Sigmoid colon (tissue), 7 donors: ENCODE data around the gene MAFF. TPM values are rescaled to one million over a fixed set of nuclear protein-coding genes. Genes with fewer than 3 reads are reported as not detected.

Source experiments
- DNase-seq: peaks from one replicate; pipeline ENCODE4 v3.0.0-alpha.2; 2019
- H3K27ac ChIP-seq, 4 donors: fragments of 200-600 bp; sonication (generic); one replicate each; pipeline ENCODE4 v1.5.1; 2016 to 2019; ENCODE audit warnings: mild to moderate bottlenecking in 1 of 4
- H3K27me3 ChIP-seq, 3 donors: fragments of 200-600 bp; sonication (generic); one replicate each; pipeline ENCODE4 v1.5.1; 2019; ENCODE audit warnings: mild to moderate bottlenecking in 1 of 3
- H3K36me3 ChIP-seq, 4 donors: fragments of 200-600 bp; sonication (generic); one replicate each; pipeline ENCODE4 v1.5.1; 2016 to 2019
- H3K4me1 ChIP-seq, 4 donors: fragments of 200-600 bp; sonication (generic); one replicate each; pipeline ENCODE4 v1.5.1; 2017 to 2019
- H3K4me3 ChIP-seq, 4 donors: fragments of 200-600 bp; sonication (generic); one replicate each; pipeline ENCODE4 v1.5.1; 2017 to 2019; ENCODE audit warnings: mild to moderate bottlenecking in 2 of 4, moderate library complexity in 1 of 4
- H3K9me3 ChIP-seq, 4 donors: fragments of 200-600 bp in 3 of 4; sonication (generic) in 3 of 4; one replicate each; pipeline versions ENCODE4 v1.5.1 to v1.6.1; 2013 to 2019
- CTCF ChIP-seq, 4 experiments: fragments of 450-650 bp in 3 of 4; fragments of 200-600 bp in 1 of 4; IDR thresholded peaks; one replicate each; pipeline ENCODE4 v1.5.1; 2016 to 2019; ENCODE audit warnings: antibody characterized with exemption in 4 of 4, mild to moderate bottlenecking in 3 of 4, moderate library complexity in 2 of 4
- EP300 ChIP-seq, 4 donors: sonication (generic); formaldehyde crosslinking; IDR thresholded peaks; one replicate each; pipeline ENCODE4 v1.6.1; 2017; ENCODE audit warnings: antibody characterized with exemption in 4 of 4
- POLR2A ChIP-seq, 2 donors: fragments of 450-650 bp; IDR thresholded peaks; one replicate each; pipeline ENCODE4 v1.6.1; 2016; ENCODE audit warnings: antibody characterized with exemption in 2 of 2, mild to moderate bottlenecking in 2 of 2, moderate library complexity in 2 of 2
- POLR2AphosphoS5 ChIP-seq, 4 donors: sonication (generic); formaldehyde crosslinking; IDR thresholded peaks; one replicate each; pipeline ENCODE4 v1.6.1; 2017; ENCODE audit warnings: antibody characterized with exemption in 4 of 4
- WGBS, 2 donors: extraction: QIAGEN DNeasy Blood & Tissue Kit; methylation state at CpG; one replicate each; pipeline ENCODE4 v1.1.7; 2013; 5-methylcytosine and 5-hydroxymethylcytosine counted together
- intact Hi-C: fragments of 100-400 bp; cut with DNase I; formaldehyde crosslinking; loops from one replicate; pipeline ENCODE4 v1.15.1; 2023
- polyA plus RNA-seq, 3 donors: library from polyadenylated mRNA; stranded (reverse); fragments of 200-250 nt; gene quantifications; one replicate each; pipeline ENCODE4 v1.2.3, GENCODE V29; 2013
- total RNA-seq, 4 donors: library from RNA; depleted of rRNA; stranded (reverse); fragments of >200 nt; gene quantifications; one replicate each; pipeline ENCODE4 v1.1.0, GENCODE V29; 2016
- donor health status: healthy with polysubstance abuse.
- donor health status: Bipolar disorder and iron deficiency.
- donor health status: healthy.

MAFF gene
- total and polyA plus RNA-seq, 7 donors, result 15.3 to 104 (median 33.4) TPM

GRCh38 chr22:38203090-38203810, 1.5 kb downstream of the MAFF start:
- DNase-seq, result peak; percentile 81
- H3K9me3 ChIP-seq, result no peaks in the 10 kb centered on the region
- peak overlapping the region; percentile 80 to 92 (median 86) for H3K4me3 ChIP-seq
- no peaks in the 10 kb centered on the region for H3K36me3 ChIP-seq
- WGBS, 2 donors, result 4 to 5% methylated on average over 19 of the region's 19 CpGs
- H3K4me1 ChIP-seq, result peaks cover 0 to 41% (median 36%) of the 10 kb centered on the region in 4 donors
- peak overlapping the region; percentile 97 to 100 (median 98) for H3K27ac ChIP-seq
- no peak for TF ChIP-seq CTCF (IDR thresholded peaks at IDR 0.05)
- TF ChIP-seq POLR2A (IDR thresholded peaks at IDR 0.05), result peak in 1 of 2 donors; percentile 28
- TF ChIP-seq POLR2AphosphoS5 (IDR thresholded peaks at IDR 0.05), result peak in 1 of 4 donors; percentile 13
- intact Hi-C loops, result loop anchor here (5.0 kb wide), 3 partner anchors 69 to 304 kb away; partner anchors contain the start of genes DDX17 and TMEM184B
- no peaks in the 10 kb centered on the region for H3K27me3 ChIP-seq

- H3K9me3 ChIP-seq, result no peaks in the 10 kb centered on the region
- TF ChIP-seq POLR2A (IDR thresholded peaks at IDR 0.05) (no peak), EP300 (IDR thresholded peaks at IDR 0.05) (no peak), CTCF (IDR thresholded peaks at IDR 0.05) (no peak), POLR2AphosphoS5 (IDR thresholded peaks at IDR 0.05) (no peak)
- H3K36me3 ChIP-seq, result no peaks in the 10 kb centered on the region
- WGBS, 2 donors, result 86 to 91% methylated on average over 3 of the region's 3 CpGs
- no peaks in the 10 kb centered on the region for H3K27me3 ChIP-seq
- peak overlapping the region; percentile 97 to 100 (median 98) for H3K27ac ChIP-seq
- H3K4me3 ChIP-seq, result peak overlapping the region in 2 of 4 donors; percentile 87 to 92
- intact Hi-C loops, result loop anchor here (5.0 kb wide), 3 partner anchors 68 to 303 kb away; partner anchors contain the start of genes DDX17 and TMEM184B
- H3K4me1 ChIP-seq, result peaks cover 0 to 41% (median 36%) of the 10 kb centered on the region in 4 donors
- DNase-seq, result peak; percentile 62
Observed at GRCh38 chr22:38203855-38204514, 2.2 kb downstream of the MAFF start.

- H3K4me1 ChIP-seq, result peaks cover 0 to 41% (median 36%) of the 10 kb centered on the region in 4 donors
- peak overlapping the region in 1 of 4 donors; percentile 6 for H3K4me3 ChIP-seq
- H3K27ac ChIP-seq, result peak overlapping the region; percentile 97 to 100 (median 98)
Observed at GRCh38 chr22:38204784-38205183, 3.0 kb downstream of the MAFF start.

More at GRCh38 chr22:38204784-38205183, 3.0 kb downstream of the MAFF start:
- no peak for DNase-seq
- Histone ChIP-seq H3K27me3 (no peaks in the 10 kb centered on the region), H3K9me3 (no peaks in the 10 kb centered on the region), H3K36me3 (no peaks in the 10 kb centered on the region)
- no peak for TF ChIP-seq CTCF (IDR thresholded peaks at IDR 0.05)
- no peak for TF ChIP-seq POLR2A (IDR thresholded peaks at IDR 0.05)
- 62 to 80% methylated on average over 7 of the region's 7 CpGs for WGBS, 2 donors
- intact Hi-C loops, result loop anchor here (5.0 kb wide), 3 partner anchors 68 to 303 kb away; partner anchors contain the start of genes DDX17 and TMEM184B
